ENCODE results near the gene TBX4. TPM values are rescaled to one million over a fixed set of nuclear protein-coding genes. Genes with fewer than 3 reads are reported as not detected.

Gene TBX4
- total RNA-seq, 1 experiment from 2014 or later, result not detected

DNA sequence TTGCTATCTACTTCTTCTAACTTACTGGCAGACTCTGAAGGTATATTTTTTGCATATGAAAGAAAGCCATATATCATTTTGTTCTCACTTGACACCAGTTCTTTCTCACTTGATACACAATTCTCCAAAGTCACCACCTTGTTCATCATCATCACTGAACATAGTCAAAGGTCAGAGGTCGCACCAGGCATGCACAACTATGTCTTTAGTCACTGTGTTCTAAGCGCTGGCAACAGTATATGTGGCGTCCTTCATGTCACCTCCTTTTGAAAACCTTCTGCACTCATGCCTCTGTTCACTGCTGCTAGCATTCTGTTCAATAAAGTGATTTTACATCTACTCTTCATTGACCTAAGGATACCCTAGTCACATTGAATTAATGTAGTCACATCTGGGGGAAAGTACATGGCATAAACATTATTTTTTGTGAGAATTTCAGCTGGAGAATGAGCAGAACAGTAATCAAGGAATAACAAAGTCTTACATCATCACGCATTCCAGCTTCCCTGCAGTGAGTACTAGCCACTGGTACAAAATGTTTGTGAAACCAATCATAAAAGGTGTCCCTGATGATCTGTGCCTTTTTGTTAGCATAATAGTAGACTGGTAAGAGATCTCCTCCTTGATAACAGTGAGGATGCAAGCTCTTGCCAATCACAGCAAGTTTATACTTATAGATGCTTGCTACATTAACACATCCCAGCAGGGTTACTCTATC, 20.5 kb upstream of the TBX4 start:
- Histone ChIP-seq H3K27ac (no peak overlapping the region), H3K27me3 (ENCODE audit: insufficient read depth, low read depth) (no peaks in the 10 kb centered on the region), H3K9me3 (ENCODE audit: insufficient read depth, low read depth) (no peaks in the 10 kb centered on the region; the same call in 1 of the 2 replicates), H3K4me2 (no peak overlapping the region), H3K9me2 (ENCODE audit: insufficient read depth) (no peaks in the 10 kb centered on the region; the same call in 1 of the 2 replicates), H3K4me1 (replicated peaks; ENCODE audit: insufficient read depth) (peaks cover 11% of the 10 kb centered on the region; the same call in 1 of the 2 replicates), H3K79me2 (ENCODE audit: low read depth) (no peaks in the 10 kb centered on the region), H3F3A (ENCODE audit: insufficient read depth, low read depth) (peaks cover 13% of the 10 kb centered on the region; the same call in 1 of the 2 replicates), H2AFZ (0 out of 2 replicates have a peak overlapping the region, but pooled peaks have one; percentile 30), H3K36me3 (ENCODE audit: low read depth) (no peaks in the 10 kb centered on the region), H4K20me1 (ENCODE audit: insufficient read depth) (no peaks in the 10 kb centered on the region), H3K4me3 (no peak overlapping the region)
- intact Hi-C loops (cut with micrococcal nuclease; ENCODE audit: unreplicated experiment), result no loop called here
- no peak for TF ChIP-seq EZH2 (IDR thresholded peaks at IDR 0.05; ENCODE audit: low read depth)
- TF ChIP-seq, protein P1, sequence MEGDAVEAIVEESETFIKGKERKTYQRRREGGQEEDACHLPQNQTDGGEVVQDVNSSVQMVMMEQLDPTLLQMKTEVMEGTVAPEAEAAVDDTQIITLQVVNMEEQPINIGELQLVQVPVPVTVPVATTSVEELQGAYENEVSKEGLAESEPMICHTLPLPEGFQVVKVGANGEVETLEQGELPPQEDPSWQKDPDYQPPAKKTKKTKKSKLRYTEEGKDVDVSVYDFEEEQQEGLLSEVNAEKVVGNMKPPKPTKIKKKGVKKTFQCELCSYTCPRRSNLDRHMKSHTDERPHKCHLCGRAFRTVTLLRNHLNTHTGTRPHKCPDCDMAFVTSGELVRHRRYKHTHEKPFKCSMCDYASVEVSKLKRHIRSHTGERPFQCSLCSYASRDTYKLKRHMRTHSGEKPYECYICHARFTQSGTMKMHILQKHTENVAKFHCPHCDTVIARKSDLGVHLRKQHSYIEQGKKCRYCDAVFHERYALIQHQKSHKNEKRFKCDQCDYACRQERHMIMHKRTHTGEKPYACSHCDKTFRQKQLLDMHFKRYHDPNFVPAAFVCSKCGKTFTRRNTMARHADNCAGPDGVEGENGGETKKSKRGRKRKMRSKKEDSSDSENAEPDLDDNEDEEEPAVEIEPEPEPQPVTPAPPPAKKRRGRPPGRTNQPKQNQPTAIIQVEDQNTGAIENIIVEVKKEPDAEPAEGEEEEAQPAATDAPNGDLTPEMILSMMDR (conservative IDR thresholded peaks at IDR 0.05), result no peak
- ChIA-PET CTCF (no interaction called here), POLR2A (ENCODE audit: unreplicated experiment) (no interaction called here)
- peak in 1 of 2 experiments; percentile 56 for DNase-seq
- BruUV-seq (replicated peaks), result no TSS peak

DNA sequence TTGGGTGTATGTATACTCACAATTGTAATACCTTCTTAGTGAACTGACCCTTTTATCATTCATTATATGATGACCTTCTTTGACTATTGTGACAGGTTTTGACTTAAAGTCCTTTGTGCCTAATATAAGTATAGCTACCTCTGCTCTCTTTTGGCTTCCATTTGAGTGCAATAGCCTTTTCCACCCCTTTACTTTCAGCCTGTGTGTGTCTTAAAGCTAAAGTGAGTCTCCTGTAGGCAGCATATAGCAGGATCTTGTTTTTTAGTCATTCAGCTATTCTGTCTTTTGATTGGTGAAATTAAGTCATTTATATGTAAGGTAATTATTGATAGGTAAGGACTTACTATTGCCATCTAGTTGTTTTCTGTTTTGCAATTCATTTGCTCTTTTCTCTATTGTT, 15.9 kb upstream of the TBX4 start:
- H3K4me3 ChIP-seq, result no peak overlapping the region
- H3K9me2 ChIP-seq (ENCODE audit: insufficient read depth), result no peaks in the 10 kb centered on the region; the same call in 1 of the 2 replicates
- H3K9me3 ChIP-seq (ENCODE audit: insufficient read depth, low read depth), result peaks cover 5% of the 10 kb centered on the region; the same call in 1 of the 2 replicates
- intact Hi-C loops (cut with micrococcal nuclease; ENCODE audit: unreplicated experiment), result no loop called here
- 0 out of 2 replicates have a peak, but pooled peaks cover 5% of the 10 kb centered on the region for H3K4me1 ChIP-seq (replicated peaks; ENCODE audit: insufficient read depth)
- ChIA-PET CTCF (interaction anchor here (0.6 kb wide), 1 partner anchor 261 kb away, joined by 16 read pairs; no protein-coding TSS in a partner anchor), POLR2A (ENCODE audit: unreplicated experiment) (no interaction called here)
- H3K79me2 ChIP-seq (ENCODE audit: low read depth), result no peaks in the 10 kb centered on the region
- no peak overlapping the region for H2AFZ ChIP-seq
- H3K36me3 ChIP-seq (ENCODE audit: low read depth), result no peaks in the 10 kb centered on the region
- no peak overlapping the region for H3K27ac ChIP-seq
- H3K4me2 ChIP-seq, result no peak overlapping the region
- DNase-seq, result no peak
- H3F3A ChIP-seq (ENCODE audit: insufficient read depth, low read depth), result peaks cover 7% of the 10 kb centered on the region; the same call in 1 of the 2 replicates
- no peaks in the 10 kb centered on the region for H3K27me3 ChIP-seq (ENCODE audit: insufficient read depth, low read depth)
- no TSS peak for BruUV-seq (replicated peaks)
- no peaks in the 10 kb centered on the region for H4K20me1 ChIP-seq (ENCODE audit: insufficient read depth)
- TF ChIP-seq, protein P1 (conservative IDR thresholded peaks at IDR 0.05), result no peak
- no peak for TF ChIP-seq EZH2 (IDR thresholded peaks at IDR 0.05; ENCODE audit: low read depth)

DNA sequence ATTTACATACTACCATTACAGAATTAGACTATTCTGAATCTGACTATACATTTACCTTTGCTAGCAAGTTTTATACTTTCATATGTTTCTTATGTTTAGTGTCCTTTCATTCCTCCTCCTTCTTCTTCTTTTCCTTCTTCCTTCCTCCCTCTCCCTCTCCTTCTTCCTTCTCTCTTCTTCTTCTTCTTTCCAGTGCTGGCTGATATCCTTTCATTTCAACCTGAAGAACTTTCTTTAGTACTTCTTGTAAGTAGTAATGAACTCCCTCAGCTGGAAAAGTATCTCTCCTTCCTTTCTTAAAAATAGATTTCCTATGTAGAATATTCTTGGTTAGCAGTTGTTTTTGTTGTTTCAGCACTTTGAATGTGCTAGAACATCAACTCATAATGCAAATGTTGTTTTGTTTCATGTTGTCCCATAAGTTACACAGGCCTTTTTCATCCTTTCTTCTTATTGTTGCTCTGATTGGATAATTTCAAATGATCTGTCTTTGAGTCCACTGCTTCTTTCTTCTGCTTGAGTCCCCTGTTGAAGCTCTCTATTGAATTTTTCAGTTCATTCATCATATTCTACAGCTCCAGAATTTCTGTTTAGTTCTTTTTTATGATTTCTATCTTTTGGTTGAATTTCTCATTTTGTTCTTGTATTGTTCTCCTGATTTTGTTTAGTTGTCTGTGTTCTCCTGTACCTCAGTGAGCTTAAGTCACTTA, 15.1 kb upstream of the TBX4 start:
- no peak overlapping the region for H3K4me2 ChIP-seq
- H3K27ac ChIP-seq, result no peak overlapping the region
- ChIA-PET CTCF (no interaction called here), POLR2A (ENCODE audit: unreplicated experiment) (interaction anchor here (0.6 kb wide), 1 partner anchor 135 kb away, joined by 3 read pairs; no protein-coding TSS in a partner anchor)
- peaks cover under 1% of the 10 kb centered on the region; the same call in 1 of the 2 replicates for H3F3A ChIP-seq (ENCODE audit: insufficient read depth, low read depth)
- no TSS peak for BruUV-seq (replicated peaks)
- no peak overlapping the region for H3K4me3 ChIP-seq
- H3K9me2 ChIP-seq (ENCODE audit: insufficient read depth), result no peaks in the 10 kb centered on the region; the same call in 1 of the 2 replicates
- DNase-seq, result no peak
- TF ChIP-seq EZH2 (IDR thresholded peaks at IDR 0.05; ENCODE audit: low read depth), result no peak
- TF ChIP-seq, protein P1 (conservative IDR thresholded peaks at IDR 0.05), result no peak
- H3K36me3 ChIP-seq (ENCODE audit: low read depth), result no peaks in the 10 kb centered on the region
- H2AFZ ChIP-seq, result no peak overlapping the region
- intact Hi-C loops (cut with micrococcal nuclease; ENCODE audit: unreplicated experiment), result no loop called here
- H3K27me3 ChIP-seq (ENCODE audit: insufficient read depth, low read depth), result no peaks in the 10 kb centered on the region
- H3K4me1 ChIP-seq (replicated peaks; ENCODE audit: insufficient read depth), result no peaks in the 10 kb centered on the region
- H3K79me2 ChIP-seq (ENCODE audit: low read depth), result no peaks in the 10 kb centered on the region
- H4K20me1 ChIP-seq (ENCODE audit: insufficient read depth), result no peaks in the 10 kb centered on the region
- H3K9me3 ChIP-seq (ENCODE audit: insufficient read depth, low read depth), result peaks cover 5% of the 10 kb centered on the region; the same call in 1 of the 2 replicates

Measured in PC-9 (cell line).